ENCODE data around the gene KIRREL1.

KIRREL1 gene

DNA sequence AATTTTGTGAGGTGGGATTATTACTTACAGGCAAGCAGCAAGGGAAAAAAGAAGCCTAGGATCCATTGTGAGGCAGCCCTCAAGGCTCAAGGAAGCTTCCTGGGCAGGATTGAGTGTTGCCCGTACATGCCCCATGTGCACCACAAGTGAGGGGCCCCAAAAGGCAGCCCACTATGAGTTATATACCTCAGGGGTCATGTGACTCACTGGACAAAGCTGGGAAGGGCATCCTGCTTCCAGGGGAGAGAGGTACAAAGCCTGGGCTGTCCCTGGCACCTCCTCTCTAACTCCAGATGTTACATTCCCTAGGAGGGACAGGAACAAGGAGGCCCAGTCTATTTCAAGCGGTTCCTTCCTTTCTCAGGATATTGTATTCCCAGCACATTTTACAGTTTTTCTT is 153.3 kb downstream of the KIRREL1 start:
- TF ChIP-seq, protein P1, sequence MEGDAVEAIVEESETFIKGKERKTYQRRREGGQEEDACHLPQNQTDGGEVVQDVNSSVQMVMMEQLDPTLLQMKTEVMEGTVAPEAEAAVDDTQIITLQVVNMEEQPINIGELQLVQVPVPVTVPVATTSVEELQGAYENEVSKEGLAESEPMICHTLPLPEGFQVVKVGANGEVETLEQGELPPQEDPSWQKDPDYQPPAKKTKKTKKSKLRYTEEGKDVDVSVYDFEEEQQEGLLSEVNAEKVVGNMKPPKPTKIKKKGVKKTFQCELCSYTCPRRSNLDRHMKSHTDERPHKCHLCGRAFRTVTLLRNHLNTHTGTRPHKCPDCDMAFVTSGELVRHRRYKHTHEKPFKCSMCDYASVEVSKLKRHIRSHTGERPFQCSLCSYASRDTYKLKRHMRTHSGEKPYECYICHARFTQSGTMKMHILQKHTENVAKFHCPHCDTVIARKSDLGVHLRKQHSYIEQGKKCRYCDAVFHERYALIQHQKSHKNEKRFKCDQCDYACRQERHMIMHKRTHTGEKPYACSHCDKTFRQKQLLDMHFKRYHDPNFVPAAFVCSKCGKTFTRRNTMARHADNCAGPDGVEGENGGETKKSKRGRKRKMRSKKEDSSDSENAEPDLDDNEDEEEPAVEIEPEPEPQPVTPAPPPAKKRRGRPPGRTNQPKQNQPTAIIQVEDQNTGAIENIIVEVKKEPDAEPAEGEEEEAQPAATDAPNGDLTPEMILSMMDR (IDR thresholded peaks at IDR 0.05; ENCODE audit: low read depth, low read length) = no peak
- Histone ChIP-seq H3K4me3 (ENCODE audit: low read depth, low read length) (no peak overlapping the region), H3K9me3 (ENCODE audit: severe bottlenecking) (peaks cover 25% of the 10 kb centered on the region), H3K36me3 (no peaks in the 10 kb centered on the region), H3K27ac (no peak overlapping the region), H3K27me3 (ENCODE audit: insufficient read depth, low read depth, severe bottlenecking) (peaks cover 100% of the 10 kb centered on the region)
- no peak for DNase-seq

DNA sequence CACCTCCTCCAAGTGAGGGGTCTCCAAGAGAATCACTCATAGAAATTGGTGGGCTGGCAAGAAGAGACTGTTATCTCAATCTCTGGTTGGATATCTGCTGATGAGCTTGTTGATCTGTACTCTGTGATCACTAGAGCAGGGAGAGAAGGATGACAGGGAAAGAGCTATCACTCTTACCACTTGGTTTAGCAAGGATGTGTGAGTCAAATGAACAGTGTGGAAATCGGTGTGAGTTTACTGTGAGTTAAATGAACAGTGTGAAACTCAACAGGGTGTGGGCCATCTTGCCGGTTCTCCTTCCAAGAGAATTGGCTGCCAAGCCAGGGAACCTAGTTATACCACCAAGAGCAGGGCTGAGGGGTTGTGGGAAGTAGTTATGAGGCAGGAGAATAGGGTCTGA is 154.0 kb downstream of the KIRREL1 start:
- Histone ChIP-seq H3K4me3 (ENCODE audit: low read depth, low read length) (no peak overlapping the region), H3K9me3 (ENCODE audit: severe bottlenecking) (peaks cover 25% of the 10 kb centered on the region), H3K27me3 (ENCODE audit: insufficient read depth, low read depth, severe bottlenecking) (peaks cover 100% of the 10 kb centered on the region), H3K27ac (no peak overlapping the region), H3K36me3 (no peaks in the 10 kb centered on the region)
- TF ChIP-seq, protein P1 (IDR thresholded peaks at IDR 0.05; ENCODE audit: low read depth, low read length) = no peak
- DNase-seq = no peak

DNA sequence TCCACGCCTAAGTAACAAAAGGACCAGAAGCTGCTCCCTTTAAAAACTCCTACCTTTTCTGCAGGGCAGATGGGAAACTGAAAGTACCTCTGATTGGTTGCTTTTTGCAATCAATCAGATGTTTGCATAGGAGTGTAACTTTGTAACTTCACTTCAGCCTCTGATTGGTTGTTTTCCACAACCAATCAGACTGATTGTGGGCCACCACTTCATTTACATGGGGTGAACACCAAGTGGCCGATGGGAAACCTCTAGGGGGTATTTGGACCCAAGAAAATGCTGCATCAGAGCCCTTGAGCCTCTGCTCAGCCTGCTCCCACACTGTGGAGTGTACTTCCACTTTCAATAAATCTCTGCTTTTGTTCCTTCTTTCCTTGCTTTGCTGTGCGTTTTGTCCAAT is 154.4 kb downstream of the KIRREL1 start:
- H3K9me3 ChIP-seq (ENCODE audit: severe bottlenecking) = peaks cover 25% of the 10 kb centered on the region
- H3K36me3 ChIP-seq = no peaks in the 10 kb centered on the region
- DNase-seq = no peak
- H3K4me3 ChIP-seq (ENCODE audit: low read depth, low read length) = no peak overlapping the region
- H3K27me3 ChIP-seq (ENCODE audit: insufficient read depth, low read depth, severe bottlenecking) = peaks cover 100% of the 10 kb centered on the region
- TF ChIP-seq, protein P1 (IDR thresholded peaks at IDR 0.05; ENCODE audit: low read depth, low read length) = no peak
- no peak overlapping the region for H3K27ac ChIP-seq

DNA sequence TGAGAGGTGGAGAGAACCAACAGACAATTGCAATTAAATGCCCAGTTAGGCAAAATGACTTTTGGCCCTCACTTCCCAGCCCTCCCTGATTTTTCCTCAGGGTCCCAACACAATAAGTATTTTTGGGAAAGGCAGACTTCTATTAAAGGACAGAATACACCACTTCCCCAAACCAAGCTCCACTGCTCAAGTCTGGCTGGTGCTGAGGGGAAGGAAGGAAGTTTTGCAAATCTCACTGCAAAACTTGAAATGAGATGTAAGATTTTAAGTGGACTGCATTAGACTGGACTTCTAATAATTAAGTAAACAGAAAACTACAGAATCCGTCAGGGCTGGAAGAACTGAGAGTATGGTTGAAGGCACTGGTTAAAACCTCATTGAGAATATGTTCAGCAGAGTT is 155.0 kb downstream of the KIRREL1 start:
- peaks cover 100% of the 10 kb centered on the region for H3K27me3 ChIP-seq (ENCODE audit: insufficient read depth, low read depth, severe bottlenecking)

DNA sequence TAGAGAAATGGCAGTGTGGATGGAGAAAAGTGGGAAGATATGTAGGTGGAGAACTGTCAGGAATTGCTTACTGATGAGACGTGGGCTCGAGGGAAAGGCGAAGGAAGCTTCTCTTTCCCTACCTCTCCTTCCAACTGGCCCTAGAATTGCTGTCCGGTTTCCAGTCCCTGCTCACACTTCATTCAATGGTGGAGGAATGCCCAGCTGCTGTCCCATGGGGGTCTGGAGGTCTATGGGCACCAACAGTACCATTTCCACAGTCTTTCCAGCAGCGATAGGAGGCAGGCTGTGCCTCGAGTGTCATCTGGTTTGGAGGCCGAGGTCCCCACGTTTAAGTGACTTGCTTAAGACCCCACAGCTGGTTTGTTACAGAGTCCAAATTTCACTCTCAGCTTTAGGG is 155.7 kb downstream of the KIRREL1 start:
- Histone ChIP-seq H3K27me3 (ENCODE audit: insufficient read depth, low read depth, severe bottlenecking) (peaks cover 100% of the 10 kb centered on the region), H3K27ac (no peak overlapping the region), H3K4me3 (ENCODE audit: low read depth, low read length) (peak overlapping the region; percentile 20), H3K36me3 (no peaks in the 10 kb centered on the region), H3K9me3 (ENCODE audit: severe bottlenecking) (peaks cover 25% of the 10 kb centered on the region)
- no peak for DNase-seq
- TF ChIP-seq, protein P1 (IDR thresholded peaks at IDR 0.05; ENCODE audit: low read depth, low read length) = no peak

More for the DNA sequence above, 155.0 kb downstream of the KIRREL1 start:
- Histone ChIP-seq H3K36me3 (no peaks in the 10 kb centered on the region), H3K27ac (no peak overlapping the region), H3K4me3 (ENCODE audit: low read depth, low read length) (no peak overlapping the region), H3K9me3 (ENCODE audit: severe bottlenecking) (peaks cover 25% of the 10 kb centered on the region)
- DNase-seq = no peak
- TF ChIP-seq, protein P1 (IDR thresholded peaks at IDR 0.05; ENCODE audit: low read depth, low read length) = no peak

Measured in WERI-Rb-1 (cell line).